Inferior parietal cortex (tissue), 1 donor: ENCODE data around the gene ABCA3.
"Not testable (repeated sequence)": the region's sequence is repeated elsewhere in the genome, so short reads cannot be mapped to it uniquely, and the experiment has no call there.

ENCODE experiments used
- DNase-seq: peaks from one replicate; pipeline ENCODE4 v3.0.0-alpha.2; 2016; ENCODE audit errors: extremely low spot score

The ABCA3 gene

GRCh38 chr16:2340564-2341455 lies at the start of gene ABCA3:
Gene ABCA3 (minus strand): TSS chr16:2340728. CDS start chr16:2326466, 14,262 bp downstream.
- DNase-seq: peak; percentile 96

DNA sequence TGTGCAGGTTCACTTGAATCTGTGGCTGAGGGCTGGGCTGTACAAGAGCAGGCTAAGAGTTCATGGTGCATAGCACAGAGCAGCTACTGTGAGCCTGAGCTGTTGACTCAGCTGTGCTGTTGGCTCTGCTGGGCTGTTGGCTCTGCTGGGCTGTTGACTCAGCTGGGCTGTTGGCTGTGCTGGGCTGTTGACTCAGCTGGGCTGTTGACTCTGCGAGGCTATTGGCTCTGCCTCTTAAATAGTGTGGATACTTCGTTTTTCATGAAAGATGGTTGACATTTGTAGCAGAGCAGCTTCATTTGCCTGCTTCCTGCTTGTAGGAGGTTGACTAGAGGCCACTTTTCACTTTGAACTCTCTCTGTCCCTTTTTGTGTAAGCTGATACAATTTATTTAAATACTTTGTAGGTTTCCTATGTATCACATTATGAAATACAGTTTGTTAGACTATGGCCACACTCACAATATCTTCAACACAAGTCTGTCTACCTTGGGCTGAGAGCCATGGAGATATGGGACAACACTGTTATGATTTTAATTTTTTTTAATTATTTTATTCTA lies 48.4 kb upstream of the ABCA3 start:
- DNase-seq: no peak

DNA sequence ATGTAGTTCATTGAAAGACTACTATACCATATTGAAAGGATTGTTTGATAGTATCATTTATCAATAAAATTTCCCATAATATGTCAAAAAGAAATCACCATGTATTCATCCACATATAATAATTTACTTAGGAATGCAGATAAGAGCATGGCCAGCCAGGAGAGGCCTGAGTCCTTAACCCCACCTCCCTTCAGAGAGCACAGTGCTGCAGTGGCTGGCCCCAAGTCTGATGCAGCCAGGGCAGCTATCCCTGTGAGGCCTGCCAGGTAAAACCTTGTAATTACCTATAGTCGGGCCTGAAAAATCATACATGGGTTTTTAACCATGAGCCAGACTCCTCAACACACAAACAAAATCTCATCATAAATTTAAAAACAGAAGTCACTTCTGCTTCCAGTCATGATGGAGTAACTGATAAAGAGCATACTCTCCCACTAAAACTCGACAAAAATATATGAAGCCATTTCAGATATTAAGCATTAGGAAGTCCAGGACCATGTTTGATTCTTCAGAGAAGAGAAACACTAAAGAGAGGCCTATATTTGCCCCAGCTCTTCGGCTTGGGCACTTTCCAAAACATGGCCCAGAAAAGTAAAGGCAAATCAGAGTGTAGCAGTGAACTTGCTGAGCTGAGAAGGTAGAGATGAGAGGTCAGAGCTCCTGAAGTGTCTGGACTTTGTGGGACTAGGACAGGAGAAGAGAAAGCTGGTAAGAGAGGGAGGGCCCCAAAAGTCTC lies 47.8 kb upstream of the ABCA3 start:
- DNase-seq: no peak

GRCh38 chr16:2386990-2387389 lies 46.5 kb upstream of the ABCA3 start:
- DNase-seq: no peak

GRCh38 chr16:2385982-2386381 lies 45.5 kb upstream of the ABCA3 start:
- not testable (repeated sequence) for DNase-seq

DNA sequence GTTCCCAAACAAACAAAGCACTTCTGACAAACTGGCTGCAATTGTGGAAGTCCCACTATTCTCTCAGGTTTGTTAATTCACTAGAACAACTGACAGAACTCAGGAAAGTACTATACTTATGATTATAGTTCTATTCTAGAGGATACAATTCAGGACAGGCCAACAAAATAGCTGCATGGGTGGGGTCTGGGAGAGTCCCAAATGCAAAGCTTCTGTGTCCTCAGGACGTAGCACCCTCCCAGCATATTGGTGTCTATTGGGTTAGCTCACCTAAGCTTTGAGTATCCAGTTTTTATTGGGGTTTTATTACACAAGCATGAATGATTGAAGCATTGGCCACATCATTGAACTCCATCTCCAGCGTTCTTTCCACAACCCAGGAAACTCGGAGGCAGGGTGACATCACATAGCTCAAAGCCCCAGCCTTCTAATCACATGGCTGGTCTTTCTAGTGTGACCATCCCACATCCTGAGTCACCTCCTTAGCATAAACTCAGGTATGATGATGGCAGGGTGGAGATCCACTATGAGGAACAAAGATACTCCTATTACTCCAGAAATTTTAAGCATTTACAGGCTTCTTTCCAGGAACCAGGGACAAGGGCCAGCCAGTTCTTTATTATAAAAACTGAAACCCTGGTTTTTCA lies 44.8 kb upstream of the ABCA3 start:
- DNase-seq: no peak

- DNase-seq: no peak
Observed at GRCh38 chr16:2384426-2384825, 43.9 kb upstream of the ABCA3 start.

- no peak for DNase-seq
Observed at GRCh38 chr16:2383501-2383900, 43.0 kb upstream of the ABCA3 start.

DNA sequence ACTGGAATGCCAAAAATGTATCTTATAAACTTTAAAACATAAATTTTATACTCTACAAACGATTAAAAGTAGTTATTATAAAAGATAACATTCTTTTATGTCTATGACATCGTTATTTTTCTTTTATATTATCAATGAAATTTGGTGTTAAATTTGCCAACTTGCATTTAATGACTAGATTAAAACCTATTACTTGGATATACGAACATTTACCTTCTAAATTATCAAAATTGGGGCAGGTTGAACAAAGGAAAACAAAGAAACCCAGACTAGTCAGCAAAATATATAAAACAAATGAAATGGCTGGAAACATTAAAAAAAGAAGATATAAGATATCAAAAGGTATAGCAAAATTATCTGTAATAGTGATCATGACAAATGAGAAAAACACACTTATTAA lies 34.1 kb upstream of the ABCA3 start:
- DNase-seq: no peak

DNA sequence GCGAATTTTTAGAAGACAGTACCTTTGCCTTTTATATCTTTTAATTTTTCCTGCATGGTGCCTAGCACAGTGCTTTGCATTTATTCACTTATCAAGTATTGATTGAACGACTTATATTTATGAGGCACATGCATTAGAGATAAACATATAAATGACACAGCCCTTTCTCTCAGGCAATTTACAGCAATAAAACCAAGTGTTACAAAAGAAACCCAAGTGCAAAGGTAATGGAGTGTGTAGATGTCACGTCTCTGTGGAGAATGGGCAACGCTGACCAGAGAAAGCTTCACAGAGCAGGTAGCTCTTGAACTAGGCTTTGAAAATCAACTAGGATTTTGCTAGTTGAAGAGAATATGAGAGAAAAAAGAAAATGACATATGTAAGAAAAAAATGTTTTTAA lies 32.6 kb upstream of the ABCA3 start:
- DNase-seq: no peak

- DNase-seq: no peak
Observed at GRCh38 chr16:2372684-2373083, 32.2 kb upstream of the ABCA3 start.

GRCh38 chr16:2371421-2371820 lies 30.9 kb upstream of the ABCA3 start:
- no peak for DNase-seq

DNA sequence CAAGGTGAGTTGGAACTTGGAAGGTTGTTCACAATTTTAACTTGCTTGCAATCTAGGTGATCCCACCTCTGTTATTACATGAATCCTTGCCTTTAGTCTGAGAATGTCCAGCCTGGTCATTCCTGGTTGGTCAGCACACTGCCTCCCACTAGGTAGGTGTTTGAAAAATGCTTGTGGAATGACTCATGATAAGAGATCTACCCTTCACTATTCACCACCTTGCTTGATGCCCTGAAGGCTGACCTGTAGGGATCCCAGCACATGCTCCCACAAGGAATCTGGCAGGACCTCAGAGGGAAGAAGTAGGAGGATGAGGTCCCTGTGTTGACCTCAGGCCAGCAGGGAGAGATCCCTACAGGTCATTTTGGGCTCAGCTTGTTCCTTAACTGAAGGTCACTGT lies 30.2 kb upstream of the ABCA3 start:
- no peak for DNase-seq

- no peak for DNase-seq
Observed at GRCh38 chr16:2366660-2367309, 26.3 kb upstream of the ABCA3 start.

GRCh38 chr16:2365397-2366294 lies 25.1 kb upstream of the ABCA3 start:
- no peak for DNase-seq

DNA sequence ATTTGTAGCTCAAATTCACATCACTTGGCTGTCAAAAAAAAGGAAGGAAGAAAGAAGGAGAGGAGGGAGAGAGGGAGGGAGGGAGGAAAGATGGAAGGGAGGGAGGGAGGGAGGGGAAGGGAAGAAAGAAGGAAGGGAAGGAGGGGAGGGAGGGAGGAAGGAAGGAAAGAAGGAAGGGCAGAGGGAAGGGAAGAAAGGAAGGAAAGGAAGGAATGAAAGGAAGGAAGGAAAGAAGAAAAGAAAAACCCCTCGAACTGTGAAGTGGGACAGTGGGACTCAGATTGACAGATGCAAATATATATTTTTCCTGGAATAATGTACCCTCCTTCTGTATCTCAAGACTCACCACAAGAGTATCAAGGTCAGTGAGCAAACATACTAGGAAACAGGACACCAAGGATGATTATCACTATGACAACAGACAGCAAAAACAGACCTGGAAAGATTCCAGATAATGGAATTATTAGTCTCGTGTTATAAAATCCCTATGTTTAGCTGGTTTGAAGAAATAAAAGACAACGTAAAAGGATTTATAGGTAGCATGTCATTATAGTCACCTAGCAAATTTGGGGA lies 24.2 kb upstream of the ABCA3 start:
- DNase-seq: no peak

GRCh38 chr16:2362218-2362617 lies 21.7 kb upstream of the ABCA3 start:
- no peak for DNase-seq

DNA sequence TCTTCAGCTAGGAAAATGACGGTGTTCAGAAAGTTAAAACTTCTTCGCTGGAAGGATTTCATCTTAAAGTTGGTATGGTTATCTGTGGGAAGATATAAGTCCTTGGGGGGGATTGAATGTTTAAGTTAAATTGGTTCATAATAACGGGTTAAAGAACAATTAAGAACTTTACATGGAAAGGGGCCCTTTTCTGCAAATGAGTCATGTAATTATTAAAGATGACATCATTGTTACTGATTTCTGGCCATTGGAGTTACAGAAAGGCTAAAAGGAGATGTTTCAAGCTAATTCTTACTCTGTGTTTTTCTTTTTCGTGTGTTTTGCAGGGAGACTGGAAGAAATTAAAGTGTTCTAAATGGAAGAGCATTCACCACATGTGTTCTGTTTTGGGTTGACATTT lies 20.6 kb upstream of the ABCA3 start:
- DNase-seq: no peak

DNA sequence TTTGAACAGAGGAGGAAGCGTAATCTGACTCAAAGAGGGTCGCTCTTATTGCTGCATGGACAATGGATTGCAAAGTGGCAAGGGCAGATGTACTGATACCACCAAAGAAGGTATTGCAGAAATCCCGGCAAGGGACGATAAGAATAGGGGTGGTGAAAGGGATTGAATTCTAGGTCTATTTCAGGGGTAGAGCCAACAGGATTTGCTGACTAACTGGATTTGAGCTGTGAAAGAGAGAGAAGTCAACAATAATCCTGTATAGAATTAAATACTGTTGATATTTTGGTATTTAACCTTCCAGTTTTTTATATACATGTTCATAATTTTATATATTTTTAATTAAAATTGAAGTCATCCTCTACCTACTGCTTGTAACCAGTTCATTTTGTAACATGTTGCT lies 19.4 kb upstream of the ABCA3 start:
- no peak for DNase-seq

- DNase-seq: no peak
Observed at GRCh38 chr16:2358811-2359210, 18.3 kb upstream of the ABCA3 start.
